Neural crest cell (in vitro differentiated cells): ENCODE results near the gene C2orf92. TPM values are rescaled to one million over a fixed set of nuclear protein-coding genes. Genes with fewer than 3 reads are reported as not detected.

Source experiments
- DNase-seq: peaks from one replicate; pipeline ENCODE4 v3.0.0; 2021; ENCODE audit warnings: low read depth, mixed read lengths, low spot score
- H3K27ac Mint-ChIP-seq: one replicate; pipeline ENCODE4 v1.8.0; 2021; ENCODE audit warnings: mild to moderate bottlenecking, mixed read lengths; ENCODE audit not compliant: unreplicated experiment
- H3K27me3 Mint-ChIP-seq: 2 replicates; pipeline ENCODE4 v1.8.0; 2021; ENCODE audit warnings: low read depth, mild to moderate bottlenecking, mixed read lengths
- H3K36me3 Mint-ChIP-seq: 2 replicates; pipeline ENCODE4 v1.8.0; 2021; ENCODE audit warnings: low read depth, mild to moderate bottlenecking, mixed read lengths
- H3K4me1 Mint-ChIP-seq: 2 replicates; pipeline ENCODE4 v1.8.0; 2021; ENCODE audit warnings: mixed read lengths
- H3K4me3 Mint-ChIP-seq: one replicate; pipeline ENCODE4 v1.8.0; 2021; ENCODE audit warnings: mild to moderate bottlenecking, mixed read lengths
- H3K9me3 Mint-ChIP-seq: 2 replicates; pipeline ENCODE4 v1.8.0; 2021; ENCODE audit warnings: mixed read lengths
- total RNA-seq: library from RNA; stranded (reverse); gene quantifications from 2 replicates; pipeline ENCODE4 v1.2.1, GENCODE V29; 2021
- TF ChIP-seq, protein P1 (sequence below): fragments of 200-600 bp; sonication (generic); conservative IDR thresholded peaks from 2 replicates; pipeline ENCODE4 v1.5.0; 2021; ENCODE audit warnings: antibody characterized with exemption, mild to moderate bottlenecking

C2orf92 gene
- total RNA-seq, 1 donor from 2014 or later: 10.3 TPM

DNA sequence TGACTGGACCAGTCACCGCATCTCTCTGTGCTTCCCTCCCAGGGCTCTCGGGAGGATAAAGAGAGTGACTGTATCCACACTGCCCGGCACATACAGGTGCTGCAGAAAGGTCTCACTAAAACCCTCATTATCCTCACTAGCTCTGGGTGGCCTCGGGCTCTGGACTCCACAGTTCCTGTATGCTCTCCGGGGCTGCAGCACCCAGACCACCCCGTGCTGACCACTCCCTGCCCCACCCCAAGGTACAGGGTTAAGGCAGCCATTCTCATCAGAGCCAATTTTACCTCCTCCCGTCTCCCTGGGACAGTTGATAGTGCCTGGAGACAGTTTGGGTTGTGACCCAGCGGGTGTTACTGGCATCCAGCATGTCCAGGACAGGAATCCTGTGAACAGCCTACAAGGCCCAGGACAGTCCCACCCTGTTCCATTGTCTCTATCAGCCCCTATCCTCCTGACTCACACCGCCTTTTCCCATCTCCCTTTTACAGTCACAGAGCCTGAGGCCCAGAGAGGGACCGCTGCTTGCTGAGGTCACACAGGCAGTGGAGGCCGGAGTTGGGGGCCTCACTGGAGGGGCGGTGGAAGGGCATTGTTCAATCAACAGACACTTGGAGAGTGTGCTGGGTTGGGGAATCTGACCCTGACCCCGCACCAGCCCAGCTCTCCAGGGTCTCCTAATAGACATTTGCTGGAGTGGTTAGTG, 45.6 kb downstream of the C2orf92 start:
- Mint-ChIP-seq H3K4me1 (peaks cover 13% of the 10 kb centered on the region), H3K9me3 (no peaks in the 10 kb centered on the region), H3K4me3 (no peak overlapping the region), H3K36me3 (no peaks in the 10 kb centered on the region), H3K27me3 (no peaks in the 10 kb centered on the region), H3K27ac (peak overlapping the region; percentile 27)
- TF ChIP-seq, protein P1, sequence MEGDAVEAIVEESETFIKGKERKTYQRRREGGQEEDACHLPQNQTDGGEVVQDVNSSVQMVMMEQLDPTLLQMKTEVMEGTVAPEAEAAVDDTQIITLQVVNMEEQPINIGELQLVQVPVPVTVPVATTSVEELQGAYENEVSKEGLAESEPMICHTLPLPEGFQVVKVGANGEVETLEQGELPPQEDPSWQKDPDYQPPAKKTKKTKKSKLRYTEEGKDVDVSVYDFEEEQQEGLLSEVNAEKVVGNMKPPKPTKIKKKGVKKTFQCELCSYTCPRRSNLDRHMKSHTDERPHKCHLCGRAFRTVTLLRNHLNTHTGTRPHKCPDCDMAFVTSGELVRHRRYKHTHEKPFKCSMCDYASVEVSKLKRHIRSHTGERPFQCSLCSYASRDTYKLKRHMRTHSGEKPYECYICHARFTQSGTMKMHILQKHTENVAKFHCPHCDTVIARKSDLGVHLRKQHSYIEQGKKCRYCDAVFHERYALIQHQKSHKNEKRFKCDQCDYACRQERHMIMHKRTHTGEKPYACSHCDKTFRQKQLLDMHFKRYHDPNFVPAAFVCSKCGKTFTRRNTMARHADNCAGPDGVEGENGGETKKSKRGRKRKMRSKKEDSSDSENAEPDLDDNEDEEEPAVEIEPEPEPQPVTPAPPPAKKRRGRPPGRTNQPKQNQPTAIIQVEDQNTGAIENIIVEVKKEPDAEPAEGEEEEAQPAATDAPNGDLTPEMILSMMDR: no peak
- DNase-seq: no peak

DNA sequence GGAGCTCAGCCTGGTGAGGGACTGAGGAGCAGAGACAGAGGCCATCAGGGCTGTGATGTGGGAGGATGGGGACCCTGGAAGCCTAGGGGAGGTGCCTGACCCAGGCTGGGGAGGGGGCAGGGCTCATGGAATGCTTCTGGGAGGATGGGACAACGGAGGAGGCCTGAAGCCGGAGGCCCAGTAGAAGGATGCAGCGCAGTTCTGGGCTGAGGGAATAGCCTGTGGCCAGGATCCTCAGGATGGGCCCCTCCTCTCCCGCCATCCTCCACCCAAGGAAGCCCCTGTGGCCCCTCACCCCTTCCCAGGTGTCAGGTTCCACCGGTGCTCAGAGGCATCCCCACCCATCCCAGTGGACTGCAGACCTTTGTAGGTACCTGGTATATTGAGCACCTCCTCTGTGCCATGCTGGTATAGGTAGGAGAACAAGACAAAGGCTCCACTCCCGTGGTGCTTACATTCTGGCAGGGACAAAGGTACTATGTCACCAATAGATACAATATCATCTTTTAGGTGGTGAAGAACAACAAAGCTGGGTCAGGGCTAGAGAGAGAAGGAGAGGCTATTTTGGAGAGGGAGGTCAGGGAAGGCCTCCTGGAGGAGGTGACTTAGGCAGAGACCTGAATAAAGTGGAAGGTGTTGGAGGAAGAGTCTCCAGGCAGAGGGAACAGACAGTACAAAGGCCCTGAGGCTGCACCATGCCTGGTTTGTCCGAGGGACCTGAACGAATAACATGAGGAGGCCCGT, 46.6 kb downstream of the C2orf92 start:
- peaks cover 18% of the 10 kb centered on the region for H3K4me1 Mint-ChIP-seq
- H3K4me3 Mint-ChIP-seq: no peak overlapping the region
- H3K36me3 Mint-ChIP-seq: no peaks in the 10 kb centered on the region
- TF ChIP-seq, protein P1: no peak
- peak overlapping the region; percentile 1 for H3K27ac Mint-ChIP-seq
- no peaks in the 10 kb centered on the region for H3K27me3 Mint-ChIP-seq
- no peaks in the 10 kb centered on the region for H3K9me3 Mint-ChIP-seq
- no peak for DNase-seq

DNA sequence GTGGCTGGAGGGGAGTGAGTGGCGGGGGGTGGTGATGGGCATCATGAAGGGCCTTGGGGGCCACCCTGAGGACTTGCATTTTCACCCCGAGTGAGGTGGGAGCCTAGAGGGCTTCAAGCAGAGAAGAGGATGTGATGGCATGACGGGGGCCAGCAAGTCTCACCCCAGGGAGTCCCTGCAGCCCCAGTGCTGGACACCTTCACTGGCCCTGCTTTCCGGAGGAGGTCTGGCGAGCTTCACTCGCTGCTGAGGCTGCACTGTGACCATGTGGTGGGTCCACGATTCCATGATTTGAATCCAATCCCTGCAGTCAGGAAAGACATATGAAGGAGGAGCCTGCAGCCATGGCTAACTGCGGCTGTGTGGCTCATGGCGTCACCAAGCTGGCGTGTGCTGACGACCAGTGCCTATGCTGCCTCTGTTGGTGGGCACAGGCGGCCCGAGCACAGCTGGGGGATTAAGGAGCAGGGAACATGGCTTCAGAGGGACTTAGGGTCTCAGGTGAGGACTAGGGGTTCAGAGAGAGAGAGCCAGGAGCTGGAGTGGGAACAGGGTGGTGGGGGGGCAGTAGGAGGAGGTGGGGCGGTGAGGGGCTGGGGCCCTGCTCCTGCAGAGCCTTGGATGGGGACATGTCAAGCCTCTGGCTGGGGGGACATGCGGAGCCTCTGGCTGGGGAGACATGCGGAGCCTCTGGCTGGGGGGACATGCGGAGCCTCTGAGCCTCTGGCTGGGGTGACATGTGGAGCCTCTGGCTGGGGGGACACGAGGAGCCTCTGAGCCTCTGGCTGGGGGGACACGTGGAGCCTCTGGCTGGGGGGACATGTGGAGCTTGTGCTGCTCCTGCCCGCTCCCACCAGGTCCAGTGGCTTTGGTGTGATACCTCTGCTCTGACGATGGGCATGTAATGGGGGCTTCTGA, 47.4 kb downstream of the C2orf92 start:
- H3K27ac Mint-ChIP-seq: peak overlapping the region; percentile 93
- no peak for DNase-seq

DNA sequence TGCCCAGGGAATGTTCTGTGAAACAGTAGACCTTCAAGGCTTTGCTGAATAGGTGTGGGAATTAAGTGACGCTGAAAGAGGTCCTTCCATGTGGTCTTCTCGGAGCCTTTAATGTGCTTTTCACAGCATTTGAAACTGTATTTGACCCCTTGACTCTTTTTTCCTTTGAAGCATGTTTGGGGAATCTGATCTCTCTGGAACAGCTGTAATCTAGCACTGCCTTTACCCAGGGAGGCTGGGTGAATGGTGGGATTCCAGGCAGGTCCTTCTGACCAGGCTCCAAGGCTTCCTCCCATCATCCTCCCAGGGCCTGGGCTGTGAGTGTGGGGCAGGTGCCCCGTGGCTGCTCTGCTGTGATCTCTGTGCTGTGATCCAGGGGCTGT, 48.1 kb downstream of the C2orf92 start:
- no peak for DNase-seq
- Mint-ChIP-seq H3K27ac (no peak overlapping the region), H3K27me3 (no peaks in the 10 kb centered on the region), H3K4me3 (no peak overlapping the region), H3K4me1 (peaks cover 19% of the 10 kb centered on the region), H3K9me3 (no peaks in the 10 kb centered on the region), H3K36me3 (no peaks in the 10 kb centered on the region)
- TF ChIP-seq, protein P1: no peak

More for the DNA sequence above, 47.4 kb downstream of the C2orf92 start:
- H3K4me3 Mint-ChIP-seq: no peak overlapping the region
- H3K27me3 Mint-ChIP-seq: no peaks in the 10 kb centered on the region
- H3K4me1 Mint-ChIP-seq: peaks cover 19% of the 10 kb centered on the region
- TF ChIP-seq, protein P1: no peak
- H3K9me3 Mint-ChIP-seq: no peaks in the 10 kb centered on the region
- no peaks in the 10 kb centered on the region for H3K36me3 Mint-ChIP-seq
